GM19455 (cell line): ENCODE results near the gene MARCKSL1.

Experiments used
- ATAC-seq: cut with Tn5 transposase; IDR thresholded peaks from one replicate; pipeline ENCODE4 v1.9.1; 2021; ENCODE audit not compliant: unreplicated experiment

Gene MARCKSL1

DNA sequence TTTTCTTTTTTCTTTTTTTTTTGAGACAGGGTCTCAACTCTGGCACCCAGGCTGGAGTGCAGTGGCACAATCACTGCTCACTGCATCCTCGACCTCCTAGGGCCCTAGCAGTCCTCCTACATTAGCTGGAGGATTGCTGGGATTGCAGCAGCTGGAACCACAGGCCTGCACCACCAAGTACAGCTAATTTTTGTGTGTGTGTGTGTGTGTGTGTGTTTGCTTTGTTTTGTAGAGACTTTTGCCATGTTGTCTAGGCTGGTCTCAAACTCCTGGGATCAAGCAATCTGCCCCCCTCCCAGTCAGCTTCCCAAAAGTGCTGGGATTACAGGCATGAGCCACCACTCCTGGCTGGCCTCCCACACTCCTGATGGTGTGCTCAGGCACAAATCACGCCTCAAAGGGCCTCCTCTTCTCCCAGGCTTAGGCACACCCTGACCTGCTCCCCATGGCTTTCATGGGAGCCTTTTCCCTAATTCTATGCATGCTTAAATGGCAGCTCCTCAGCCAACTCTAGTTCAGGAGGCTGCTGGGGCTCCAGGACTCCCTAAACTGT is 16.9 kb upstream of the MARCKSL1 start:
- no peak for ATAC-seq

- ATAC-seq, result no peak
Observed at GRCh38 chr1:32352239-32352745, 16.3 kb upstream of the MARCKSL1 start.

- ATAC-seq, result peak; percentile 83
Observed at GRCh38 chr1:32351399-32352238, 15.6 kb upstream of the MARCKSL1 start.

- peak; percentile 36 for ATAC-seq
Observed at GRCh38 chr1:32350785-32351398, 14.9 kb upstream of the MARCKSL1 start.

DNA sequence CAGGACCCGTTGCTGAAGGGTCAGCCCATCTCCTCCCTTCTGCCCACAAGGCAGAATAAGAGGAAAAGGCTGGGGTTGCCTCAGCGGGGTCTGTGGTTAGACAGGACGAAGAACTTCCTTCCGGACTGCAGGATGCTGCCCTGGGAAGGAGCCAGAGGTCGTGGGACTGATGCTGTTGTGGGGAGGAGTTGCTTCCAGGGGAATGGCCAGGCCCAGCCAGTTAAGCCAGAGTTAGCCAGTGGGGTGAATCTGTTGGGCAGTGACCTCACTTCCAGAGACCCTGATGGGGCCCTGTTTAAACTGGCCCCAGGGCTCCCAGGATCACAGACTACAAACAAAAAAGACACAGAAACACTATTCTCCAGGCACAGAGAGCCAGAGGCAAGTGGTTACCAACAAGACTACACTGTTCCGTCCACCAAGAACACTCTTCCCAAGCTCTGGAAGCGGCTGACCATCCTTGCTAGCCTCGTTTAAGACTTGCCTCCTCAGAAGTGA is 13.2 kb upstream of the MARCKSL1 start:
- no peak for ATAC-seq

DNA sequence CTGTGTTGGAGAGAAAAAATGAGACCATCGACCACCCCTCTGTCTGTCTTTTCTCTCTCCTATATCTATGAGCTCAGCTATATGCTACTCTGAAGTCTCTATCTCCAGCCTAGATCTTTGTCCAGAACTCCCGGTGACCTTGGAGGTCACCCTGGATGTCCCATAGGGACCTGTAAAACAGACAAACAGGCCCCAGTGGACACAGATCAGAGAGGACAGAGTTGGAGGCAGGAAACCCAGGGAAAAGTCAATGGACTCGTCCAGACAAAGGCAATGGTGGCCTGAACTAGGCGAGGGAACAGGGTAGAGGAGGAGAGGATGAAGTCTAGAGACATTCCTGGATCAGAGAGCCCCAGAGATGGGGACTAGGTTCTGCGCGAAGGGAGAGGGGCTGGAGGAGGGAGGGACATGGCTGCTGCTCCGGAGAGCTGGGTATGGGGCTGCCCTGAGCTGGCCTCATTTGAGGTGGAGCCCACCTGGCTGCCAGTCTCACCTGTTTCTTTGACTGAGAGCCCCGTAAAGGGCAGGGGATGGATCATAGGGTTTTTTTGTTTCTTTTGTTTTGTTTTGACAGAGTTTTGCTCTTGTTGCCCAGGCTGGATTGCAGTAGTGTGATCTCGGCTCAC is 10.6 kb upstream of the MARCKSL1 start:
- no peak for ATAC-seq

DNA sequence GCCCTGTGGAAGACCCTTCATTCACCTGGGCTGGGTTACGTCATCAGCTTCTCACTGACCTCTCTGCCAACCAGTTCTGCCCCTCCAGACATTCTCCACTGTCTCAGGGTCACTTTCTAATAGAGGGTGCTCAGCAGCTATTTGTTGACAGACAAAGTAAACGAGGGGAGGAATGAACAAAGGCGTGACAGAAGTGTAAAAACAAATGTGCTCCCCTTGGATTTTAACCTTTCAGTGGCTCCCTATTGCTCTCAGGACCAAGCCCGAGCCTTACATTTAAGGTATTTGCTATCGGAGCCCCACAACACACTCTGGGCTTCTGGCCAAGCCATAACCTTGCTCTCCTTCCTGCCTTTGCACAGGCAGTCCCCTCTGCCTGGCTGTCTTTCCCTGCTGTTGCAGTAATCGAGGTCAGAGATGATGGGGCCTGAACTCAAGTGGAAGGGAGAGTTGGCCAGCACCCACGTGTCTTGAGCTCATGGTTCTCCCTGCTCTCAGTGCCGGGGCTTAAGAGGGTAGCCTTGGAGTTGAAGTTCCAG is 9.3 kb upstream of the MARCKSL1 start:
- ATAC-seq, result no peak

DNA sequence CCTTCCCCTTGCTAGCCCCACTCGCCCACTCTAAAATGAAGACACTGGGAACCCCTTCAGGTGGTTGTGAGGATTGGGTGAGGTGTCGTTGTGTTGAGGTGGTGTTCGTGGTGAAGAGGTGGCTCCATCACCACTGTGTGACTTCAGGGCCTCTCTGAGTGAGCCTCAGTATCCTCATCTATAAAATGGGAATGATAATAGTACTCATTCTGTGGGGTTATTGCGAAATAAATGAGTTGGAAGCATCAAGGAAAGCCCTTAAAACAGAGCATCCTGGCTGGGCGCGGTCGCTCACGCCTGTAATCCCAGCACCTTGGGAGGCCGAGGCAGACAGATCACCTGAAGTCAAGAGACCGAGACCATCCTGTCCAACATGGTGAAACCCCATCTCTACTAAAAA is 6.7 kb upstream of the MARCKSL1 start:
- ATAC-seq, result no peak

DNA sequence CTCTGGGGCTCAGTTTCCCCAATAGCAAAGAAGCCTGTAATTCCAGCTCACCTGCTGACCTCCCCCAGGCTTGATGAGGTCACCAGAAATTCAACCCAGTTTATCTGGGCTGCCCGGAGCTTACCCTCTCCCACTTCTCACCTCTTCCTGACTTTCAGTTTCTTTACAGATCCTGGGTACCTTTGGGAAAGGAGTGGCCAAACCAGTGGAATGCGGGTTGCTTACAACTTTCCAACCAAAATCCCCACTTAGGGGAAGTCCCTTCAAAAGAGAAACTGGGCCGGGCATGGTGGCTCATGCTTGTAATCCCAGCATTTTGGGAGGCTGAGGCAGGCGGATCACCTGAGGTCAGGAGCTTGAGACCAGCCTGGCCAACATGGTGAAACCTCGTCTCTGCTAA is 5.9 kb upstream of the MARCKSL1 start:
- no peak for ATAC-seq

DNA sequence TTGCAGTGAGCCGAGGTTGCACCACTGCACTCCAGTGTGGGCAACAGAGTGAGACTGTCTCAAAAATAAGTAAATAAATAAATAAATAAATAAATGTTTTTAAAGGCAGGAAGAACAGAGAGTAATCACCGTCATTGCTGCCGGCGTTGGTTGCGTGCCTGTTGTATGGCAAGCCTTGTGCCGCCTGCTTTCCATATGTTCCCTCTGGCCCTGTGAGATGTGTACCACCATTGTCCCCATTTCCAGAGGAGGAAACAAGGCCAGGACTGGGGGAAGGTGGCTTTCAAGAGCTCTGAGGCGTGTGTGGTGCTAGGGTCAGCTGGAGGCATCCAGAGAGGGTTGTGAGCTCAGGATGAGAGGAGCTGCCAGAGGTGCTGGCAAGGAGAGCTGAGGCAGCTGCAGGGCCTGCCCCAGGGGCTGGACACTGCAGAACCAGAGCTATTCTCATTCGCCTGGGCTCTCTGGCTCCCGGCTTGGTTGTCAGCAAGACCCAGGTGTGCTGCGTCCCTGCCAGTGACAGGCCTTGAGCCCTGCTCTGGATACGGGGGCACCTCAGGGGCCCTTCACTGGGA is 5.2 kb upstream of the MARCKSL1 start:
- no peak for ATAC-seq

GRCh38 chr1:32339363-32339978 is 3.4 kb upstream of the MARCKSL1 start:
- no peak for ATAC-seq

DNA sequence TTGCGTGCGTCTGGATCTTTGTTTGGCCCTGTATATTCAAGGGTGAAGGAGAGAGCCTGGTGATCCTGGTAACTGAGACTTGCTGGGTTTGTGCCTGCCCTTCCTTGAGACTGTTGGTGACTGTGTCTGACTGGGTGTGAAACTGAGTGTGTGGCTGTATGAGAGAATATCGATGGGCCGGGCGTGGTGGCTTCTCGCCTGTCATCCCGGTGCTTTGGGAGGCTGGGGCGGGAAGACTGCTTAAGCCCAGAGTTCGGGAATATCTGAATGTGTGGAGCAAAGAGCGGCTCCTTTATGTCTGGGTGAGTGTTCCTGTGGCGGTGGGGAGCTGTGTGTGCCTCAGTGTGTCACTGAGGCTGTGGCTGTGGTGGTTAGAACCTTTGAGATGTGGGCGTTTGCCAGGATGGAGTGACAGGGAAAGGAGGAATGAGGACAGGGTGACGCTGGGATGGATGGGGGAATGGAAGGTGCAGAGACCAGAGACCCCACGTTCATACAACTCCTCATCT is 2.7 kb upstream of the MARCKSL1 start:
- no peak for ATAC-seq

- ATAC-seq, result no peak
Observed at GRCh38 chr1:32337855-32338636, 2.0 kb upstream of the MARCKSL1 start.

DNA sequence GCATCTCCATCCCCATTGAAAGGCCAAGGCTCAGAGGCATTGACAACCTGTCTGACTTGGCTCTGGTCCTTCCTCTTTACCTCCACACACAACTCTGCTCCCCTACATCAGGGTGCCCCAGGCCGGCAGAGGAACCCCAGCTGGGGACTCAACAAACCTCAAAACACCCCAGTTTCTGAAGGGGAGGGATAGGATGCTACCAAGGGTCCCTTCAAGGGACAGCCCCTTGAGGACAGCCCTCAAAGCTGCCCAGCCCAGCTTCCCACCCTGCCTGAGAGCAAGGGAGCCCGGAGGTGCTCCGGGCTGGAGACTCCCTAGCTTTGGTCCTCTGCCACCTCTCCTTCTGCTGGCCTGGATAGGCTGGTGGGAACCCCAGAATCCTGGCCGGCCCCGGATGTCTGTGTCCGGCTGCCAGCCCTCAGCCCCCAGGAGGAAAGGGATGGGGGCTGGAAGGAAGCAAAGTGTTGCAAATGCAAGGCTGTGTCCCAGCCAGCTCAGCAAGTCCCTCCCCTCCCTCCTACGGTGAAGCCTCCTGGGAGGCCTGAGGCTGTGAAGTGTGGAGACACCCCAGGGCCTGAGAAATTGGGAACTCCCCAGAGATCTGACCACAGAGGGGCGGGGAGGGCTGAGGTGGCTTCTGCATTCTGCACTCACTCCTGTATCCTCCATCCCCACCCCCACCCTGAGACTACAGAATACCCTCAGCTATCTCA is 1.1 kb upstream of the MARCKSL1 start:
- no peak for ATAC-seq

GRCh38 chr1:32336591-32336932 is 529 bp upstream of the MARCKSL1 start:
- ATAC-seq, result peak; percentile 4

GRCh38 chr1:32335535-32335789 is 571 bp downstream of the MARCKSL1 start:
- no peak for ATAC-seq

GRCh38 chr1:32334864-32335534 is 1.0 kb downstream of the MARCKSL1 start:
- ATAC-seq, result no peak

- no peak for ATAC-seq
Observed at GRCh38 chr1:32334274-32334861, 1.7 kb downstream of the MARCKSL1 start.
